NCI-H2081 (cell line): Measurements from ENCODE around the gene SPAG16.

Experiments used
- DNase-seq, 2 experiments: peaks; one replicate each; lab custom pipeline; 2025; lab: John Stamatoyannopoulos, UW

The SPAG16 gene

GRCh38 chr2:214077727-214078126 lies 793.5 kb downstream of the SPAG16 start:
- no peak for DNase-seq

GRCh38 chr2:214079032-214079431 lies 794.8 kb downstream of the SPAG16 start:
- no peak for DNase-seq

GRCh38 chr2:214088536-214088935 lies 804.3 kb downstream of the SPAG16 start:
- DNase-seq = no peak

- DNase-seq = no peak
Observed at GRCh38 chr2:214096208-214096715, 812.0 kb downstream of the SPAG16 start.

GRCh38 chr2:214098811-214099210 lies 814.5 kb downstream of the SPAG16 start:
- DNase-seq = no peak

- no peak for DNase-seq
Observed at GRCh38 chr2:214100488-214100887, 816.2 kb downstream of the SPAG16 start.

- DNase-seq = peak; percentile 75 to 92
Observed at GRCh38 chr2:214103276-214104001, 819.2 kb downstream of the SPAG16 start.

- no peak for DNase-seq
Observed at GRCh38 chr2:214104219-214104618, 820.0 kb downstream of the SPAG16 start.

GRCh38 chr2:214104967-214105366 lies 820.7 kb downstream of the SPAG16 start:
- no peak for DNase-seq

GRCh38 chr2:214107726-214108125 lies 823.5 kb downstream of the SPAG16 start:
- no peak for DNase-seq

- DNase-seq = no peak
Observed at GRCh38 chr2:214108598-214108997, 824.3 kb downstream of the SPAG16 start.

- DNase-seq = no peak
Observed at GRCh38 chr2:214117054-214117453, 832.8 kb downstream of the SPAG16 start.

GRCh38 chr2:214126135-214126534 lies 841.9 kb downstream of the SPAG16 start:
- no peak for DNase-seq

- no peak for DNase-seq
Observed at GRCh38 chr2:214127170-214127569, 842.9 kb downstream of the SPAG16 start.

- DNase-seq = no peak
Observed at GRCh38 chr2:214127571-214127970, 843.3 kb downstream of the SPAG16 start.

- DNase-seq = no peak
Observed at GRCh38 chr2:214128040-214128439, 843.8 kb downstream of the SPAG16 start.

- DNase-seq = no peak
Observed at GRCh38 chr2:214130114-214130513, 845.9 kb downstream of the SPAG16 start.

- no peak for DNase-seq
Observed at GRCh38 chr2:214135966-214136365, 851.7 kb downstream of the SPAG16 start.

- DNase-seq = no peak
Observed at GRCh38 chr2:214138779-214139178, 854.5 kb downstream of the SPAG16 start.

- no peak for DNase-seq
Observed at GRCh38 chr2:214139630-214140284, 855.5 kb downstream of the SPAG16 start.

- no peak for DNase-seq
Observed at GRCh38 chr2:214156971-214157370, 872.7 kb downstream of the SPAG16 start.

- DNase-seq = no peak
Observed at GRCh38 chr2:214158851-214159250, 874.6 kb downstream of the SPAG16 start.

GRCh38 chr2:214169281-214169680 lies 885.0 kb downstream of the SPAG16 start:
- no peak for DNase-seq
